GM06990 (cell line): ENCODE measurements around the gene PLOD3.
A peak's percentile ranks its signal among the peaks of the same experiment; 100 is the strongest.

Source experiments
- DNase-seq: peaks from one replicate; pipeline ENCODE4 v3.0.0-alpha.2; 2011; ENCODE audit not compliant: insufficient read length; ENCODE audit errors: extremely low read depth
- H3K27me3 ChIP-seq: replicated peaks from 2 replicates; pipeline ENCODE4 v1.6.0; 2011; ENCODE audit warnings: low read length; ENCODE audit not compliant: control insufficient read depth, insufficient read depth
- H3K36me3 ChIP-seq: 2 replicates; pipeline ENCODE4 v1.5.1; 2011; ENCODE audit warnings: low read length; ENCODE audit not compliant: control insufficient read depth, insufficient read depth
- H3K4me3 ChIP-seq: replicated peaks from 2 replicates; pipeline ENCODE4 v1.5.1; 2011; ENCODE audit warnings: low read depth, mild to moderate bottlenecking, control low read depth, low read length
- CTCF ChIP-seq: IDR thresholded peaks from 2 replicates; pipeline ENCODE4 v1.5.1; 2011; ENCODE audit warnings: low read length, control low read depth, mild to moderate bottlenecking, inconsistent platforms; ENCODE audit not compliant: insufficient read depth, poor library complexity, severe bottlenecking

Gene PLOD3

DNA sequence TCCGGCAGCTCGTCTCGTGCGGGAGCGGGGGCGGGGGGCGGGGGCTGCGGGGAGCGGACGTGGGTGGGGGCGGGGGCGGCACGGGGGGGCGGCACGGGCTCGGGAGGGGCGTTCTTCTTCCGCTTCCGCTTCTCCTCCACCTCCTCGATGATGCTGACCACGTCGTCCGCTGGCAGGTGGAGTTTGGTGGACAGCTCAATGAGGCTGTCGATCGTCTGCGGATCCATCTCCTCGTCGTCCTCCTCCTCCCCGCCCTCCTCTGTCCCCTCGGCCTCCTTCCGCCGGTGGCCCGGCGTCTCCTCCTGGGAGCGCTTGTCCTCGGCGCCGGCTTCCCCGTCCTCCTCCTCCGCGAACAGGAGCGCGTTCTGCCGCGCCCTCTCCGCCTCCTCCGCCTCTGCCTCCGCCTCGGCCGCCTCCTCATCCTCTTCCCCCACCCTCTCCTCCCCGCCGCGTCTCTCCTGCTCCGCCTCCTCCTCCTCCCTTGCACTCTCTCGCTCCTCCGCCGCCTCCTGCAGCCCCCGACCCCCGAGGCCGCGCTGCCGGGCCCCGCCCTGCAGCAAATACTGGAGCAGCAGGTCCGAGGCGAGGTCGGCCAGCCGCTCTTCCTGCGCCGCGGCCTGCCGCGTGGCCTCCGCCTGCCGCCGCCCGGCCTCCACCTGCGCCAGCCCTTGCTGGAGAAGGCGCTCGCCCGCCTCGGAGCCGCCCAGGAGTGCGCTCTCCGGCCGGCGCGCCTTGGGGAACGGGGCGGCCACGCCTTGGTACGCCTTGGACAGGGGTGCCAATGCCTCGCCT, 53.9 kb downstream of the PLOD3 start:
- Histone ChIP-seq H3K4me3 (peak overlapping the region; percentile 58), H3K27me3 (no peaks in the 10 kb centered on the region; the same call in none of the 2 replicates), H3K36me3 (peaks cover 3% of the 10 kb centered on the region)
- TF ChIP-seq CTCF = no peak
- peak; percentile 61 for DNase-seq

DNA sequence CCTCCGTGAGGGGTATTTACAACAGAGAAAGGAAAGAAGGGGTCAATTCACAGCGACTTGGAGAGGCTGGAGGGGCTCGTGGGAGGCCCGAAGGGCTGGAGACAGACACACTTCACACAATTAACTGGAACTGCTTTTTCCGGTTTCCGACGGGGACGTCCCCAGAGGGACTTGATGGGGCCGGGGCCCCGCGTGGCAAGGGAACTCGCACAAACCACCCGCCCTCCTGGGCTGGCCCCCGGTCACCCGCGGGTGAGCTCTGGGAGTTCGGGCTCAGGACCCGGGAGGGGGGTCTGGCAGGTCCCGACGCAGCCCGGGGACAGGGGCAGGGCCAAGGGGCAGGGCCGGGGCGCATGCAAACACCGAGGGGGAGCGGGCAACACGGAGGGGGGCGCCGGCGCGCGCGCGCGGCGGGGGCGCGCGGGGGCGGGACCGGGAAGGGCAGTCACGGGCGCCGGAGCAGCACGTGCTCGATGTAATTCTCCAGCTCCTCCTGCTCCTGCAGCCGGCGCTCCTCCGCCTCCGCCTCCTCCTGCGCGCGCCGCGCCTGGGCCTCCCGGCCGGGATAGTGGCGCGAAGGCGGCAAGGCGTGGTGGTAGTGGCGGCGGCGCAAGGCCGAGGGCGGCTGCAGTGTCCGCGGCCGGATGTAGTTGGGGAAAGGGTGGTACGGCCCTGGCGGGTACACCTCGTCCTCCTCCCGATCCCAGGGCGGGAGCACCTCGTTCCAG, 54.7 kb downstream of the PLOD3 start:
- no peaks in the 10 kb centered on the region; the same call in none of the 2 replicates for H3K27me3 ChIP-seq
- no peak for TF ChIP-seq CTCF
- peaks cover 3% of the 10 kb centered on the region for H3K36me3 ChIP-seq
- DNase-seq = peak; percentile 65
- H3K4me3 ChIP-seq = peak overlapping the region; percentile 55

DNA sequence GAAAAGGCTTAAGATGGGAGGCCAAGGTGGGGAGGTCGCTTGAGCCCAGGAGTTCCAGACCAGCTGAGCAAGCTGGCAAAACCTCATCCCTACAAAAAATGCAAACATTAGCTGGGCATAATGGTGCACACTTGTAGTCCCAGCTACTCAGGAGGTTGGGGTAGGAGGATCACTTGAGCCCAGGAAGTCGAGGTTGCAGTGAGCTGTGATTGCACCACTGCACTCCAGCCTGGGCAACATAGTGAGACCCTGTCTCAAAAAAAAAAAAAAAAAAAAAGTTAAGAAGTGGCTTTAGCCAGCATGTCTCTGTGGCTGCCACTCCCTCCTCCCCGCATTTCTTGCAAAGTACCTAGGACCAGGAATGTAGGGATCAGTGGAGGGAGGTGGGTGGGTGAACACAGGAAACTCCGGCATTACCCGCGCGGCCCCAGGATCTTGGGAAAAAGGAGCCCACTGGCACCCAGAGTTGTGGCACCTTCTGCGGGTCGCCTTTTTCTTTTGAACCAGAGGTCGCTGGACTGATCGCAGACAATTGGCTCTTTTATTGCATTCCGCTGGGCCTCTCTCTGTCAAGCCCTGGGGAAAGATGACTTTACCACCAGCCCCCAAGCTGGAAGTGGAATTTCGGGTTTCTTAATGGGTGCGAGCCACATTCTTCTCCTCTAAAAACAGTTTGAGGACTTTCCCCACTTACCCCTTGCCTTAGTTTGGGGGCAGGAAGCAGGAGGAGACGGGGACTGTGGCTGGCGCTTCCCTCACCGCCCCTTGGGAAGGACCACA, 55.5 kb downstream of the PLOD3 start:
- no peak for DNase-seq
- Histone ChIP-seq H3K36me3 (peaks cover 5% of the 10 kb centered on the region), H3K27me3 (no peaks in the 10 kb centered on the region; the same call in 1 of the 2 replicates), H3K4me3 (no peak overlapping the region)
- TF ChIP-seq CTCF = no peak

- Histone ChIP-seq H3K27me3 (no peaks in the 10 kb centered on the region; the same call in 1 of the 2 replicates), H3K36me3 (peaks cover 5% of the 10 kb centered on the region), H3K4me3 (no peak overlapping the region)
- TF ChIP-seq CTCF = no peak
- no peak for DNase-seq
Observed at GRCh38 chr7:101160910-101161309, 56.5 kb downstream of the PLOD3 start.

DNA sequence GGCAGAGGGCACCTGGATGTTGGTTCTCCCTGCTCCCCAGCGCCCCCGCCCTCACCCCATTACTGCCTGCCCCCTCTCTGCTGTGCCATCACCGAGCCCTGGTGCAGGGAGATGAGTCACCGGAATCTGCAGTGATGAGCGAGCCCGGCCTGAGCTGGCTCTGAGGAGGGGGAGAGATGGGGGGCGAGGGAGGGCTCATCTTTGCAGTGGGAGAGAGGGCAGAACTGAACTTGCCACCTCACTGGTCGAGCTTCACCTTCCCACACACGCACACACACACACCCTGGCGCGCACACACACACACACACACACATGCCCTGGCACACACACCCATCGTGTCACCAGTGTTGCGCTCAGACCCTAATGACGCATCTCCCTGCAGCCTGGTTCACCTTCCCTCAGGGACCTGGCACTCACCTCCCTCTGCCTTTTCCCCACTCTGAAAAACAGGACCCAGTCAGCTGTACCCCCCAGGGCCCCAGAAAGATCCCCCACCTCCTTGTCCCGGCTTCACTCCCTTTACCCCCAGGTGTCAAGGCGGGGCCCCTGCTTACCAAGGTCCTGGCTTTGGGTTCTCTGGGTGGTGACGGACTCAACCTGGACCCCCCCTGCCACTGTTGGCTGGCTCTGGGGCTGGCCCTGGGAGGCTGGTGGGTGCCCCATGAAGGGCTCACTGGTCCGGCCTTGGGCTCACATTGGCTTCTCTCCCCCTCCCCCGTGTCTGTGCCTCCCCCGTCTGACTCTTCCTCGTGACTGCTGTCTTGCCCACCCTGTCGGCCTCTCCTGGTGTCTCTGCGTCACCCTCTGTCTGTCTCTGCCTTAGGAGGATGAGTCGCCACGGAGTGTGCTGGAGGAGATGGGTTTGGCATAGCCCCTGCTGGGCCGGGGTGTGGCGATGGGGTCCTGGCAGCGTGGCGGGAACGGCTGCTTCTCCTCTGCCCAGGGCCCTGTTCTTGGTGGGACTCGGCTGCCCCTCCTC, 57.4 kb downstream of the PLOD3 start:
- H3K36me3 ChIP-seq = peaks cover 5% of the 10 kb centered on the region
- no peak for DNase-seq
- H3K27me3 ChIP-seq = no peaks in the 10 kb centered on the region; the same call in 1 of the 2 replicates
- no peak overlapping the region for H3K4me3 ChIP-seq
- no peak for TF ChIP-seq CTCF
